HepG2 (cell line): ENCODE results near the gene PLXNA4. TPM values are rescaled to one million over a fixed set of nuclear protein-coding genes. Genes with fewer than 3 reads are reported as not detected.

Source experiments
- ATAC-seq: fragments of 200-7000 bp; cut with Tn5 transposase; 3 replicates; pipeline ENCODE4 v1.9.1; 2020; ENCODE audit warnings: mild to moderate bottlenecking, moderate library complexity
- BruUV-seq: library from RNA; stranded (reverse); fragments of 400-500 nt; replicated peaks from 2 replicates; lab custom pipeline; 2021; lab: Mats Ljungman, UMichigan
- CTCF ChIA-PET: fragments of 300-600 bp; formaldehyde crosslinking; extraction: SDS; loops from one replicate; lab custom pipeline; 2021; ENCODE audit warnings: low total read pairs, inconsistent platforms, low intra/inter-chr PET ratio; lab: Yijun Ruan, JAX
- POLR2A ChIA-PET: fragments of 350-600 bp; sonication (Branson Sonifier 250); formaldehyde crosslinking; loops from one replicate; lab custom pipeline; 2020; ENCODE audit warnings: antibody characterized with exemption, inconsistent platforms; lab: Yijun Ruan, JAX
- DNase-seq: peaks from one replicate; pipeline ENCODE4 v3.0.0-alpha.2; 2015; ENCODE audit warnings: low spot score
- FAIRE-seq: peaks from 3 replicates; lab custom pipeline; 2011; peaks lifted over from hg19 to GRCh38; lab: Jason Lieb, UNC
- H2AFZ ChIP-seq: one replicate; pipeline ENCODE4 v1.6.1; 2011; ENCODE audit warnings: low read length, inconsistent platforms
- H3K27ac ChIP-seq: fragments of 300-600 bp; 3 replicates; pipeline ENCODE4 v1.8.0; 2011; ENCODE audit warnings: mixed run types, mild to moderate bottlenecking, mixed read lengths, low read length, inconsistent platforms; ENCODE audit not compliant: insufficient read depth; ENCODE audit errors: extremely low read length
- H3K27me3 ChIP-seq, 2 experiments: fragments of 200-600 bp in 1 of 2; 2 replicates in 1 of 2; 3 replicates in 1 of 2; pipeline versions ENCODE4 v1.6.0 to v1.8.0; 2011; ENCODE audit warnings: low read length in 2 of 2, mild to moderate bottlenecking in 2 of 2, moderate library complexity in 2 of 2, inconsistent platforms in 1 of 2; ENCODE audit not compliant: insufficient read depth in 2 of 2, control insufficient read depth in 1 of 2
- H3K36me3 ChIP-seq, 2 experiments: fragments of 200-600 bp in 1 of 2; replicated peaks in 1 of 2; 2 replicates in 1 of 2; 3 replicates in 1 of 2; pipeline versions ENCODE4 v1.5.1 to v1.8.0; 2011; ENCODE audit warnings: low read length in 2 of 2, inconsistent platforms in 1 of 2; ENCODE audit not compliant: insufficient read depth in 2 of 2, control insufficient read depth in 1 of 2
- H3K4me1 ChIP-seq: 2 replicates; pipeline ENCODE4 v1.5.1; 2012; ENCODE audit warnings: low read length, inconsistent platforms; ENCODE audit not compliant: insufficient read depth
- H3K4me2 ChIP-seq: 2 replicates; pipeline ENCODE4 v1.6.0; 2011; ENCODE audit warnings: low read depth, low read length, inconsistent platforms
- H3K4me3 ChIP-seq, 3 experiments: fragments of 200-600 bp in 1 of 3; sonication (generic), shearing (Covaris generic) in 1 of 3; replicated peaks in 1 of 3; 2 replicates each; pipeline ENCODE4 v1.5.1; 2011 to 2016; ENCODE audit warnings: low read length in 3 of 3, inconsistent platforms in 2 of 3, low read depth in 2 of 3, mild to moderate bottlenecking in 2 of 3, control low read depth in 1 of 3, mixed read lengths in 1 of 3; ENCODE audit not compliant: insufficient read depth in 1 of 3
- H3K79me2 ChIP-seq: one replicate; pipeline ENCODE4 v1.6.1; 2011; ENCODE audit warnings: low read length, inconsistent platforms; ENCODE audit not compliant: insufficient read depth
- H3K9ac ChIP-seq: 2 replicates; pipeline ENCODE4 v1.6.0; 2011; ENCODE audit warnings: mild to moderate bottlenecking, low read depth, low read length, inconsistent platforms; ENCODE audit not compliant: insufficient read depth
- H3K9me3 ChIP-seq: 2 replicates; pipeline ENCODE4 v1.5.1; 2012; ENCODE audit warnings: mild to moderate bottlenecking, low read length
- H4K20me1 ChIP-seq: 2 replicates; pipeline ENCODE4 v1.6.0; 2011; ENCODE audit warnings: inconsistent platforms, mild to moderate bottlenecking, low read length, moderate library complexity; ENCODE audit not compliant: insufficient read depth
- CREB1 ChIP-seq, 2 experiments: fragments of 450-650 bp in 1 of 2; IDR thresholded peaks; 2 replicates each; pipeline ENCODE4 v1.6.1; 2016 to 2017; ENCODE audit warnings: control low read depth in 1 of 2, mild to moderate bottlenecking in 1 of 2, missing compliant biosample characterization in 1 of 2, missing genetic modification characterization in 1 of 2
- HES4 ChIP-seq: sonication (generic); formaldehyde crosslinking; IDR thresholded peaks from 2 replicates; pipeline ENCODE4 v1.9.0; 2021; ENCODE audit warnings: mild to moderate bottlenecking, missing genetic modification reagents, borderline replicate concordance
- KAT7 ChIP-seq: IDR thresholded peaks from 2 replicates; pipeline ENCODE4 v1.6.1; 2018; ENCODE audit warnings: borderline replicate concordance, missing compliant biosample characterization
- SAP130 ChIP-seq: IDR thresholded peaks from 2 replicates; pipeline ENCODE4 v1.6.1; 2016; ENCODE audit warnings: low read depth
- SNAPC4 ChIP-seq: sonication (generic); formaldehyde crosslinking; IDR thresholded peaks from 2 replicates; pipeline ENCODE4 v1.4.0; 2020; ENCODE audit warnings: mild to moderate bottlenecking, missing genetic modification reagents
- ZBTB20 ChIP-seq: sonication (generic); formaldehyde crosslinking; IDR thresholded peaks from 2 replicates; pipeline ENCODE4 v1.8.1; 2023; ENCODE audit warnings: missing genetic modification reagents, low read depth, mild to moderate bottlenecking, borderline replicate concordance
- ZNF629 ChIP-seq: sonication (generic); formaldehyde crosslinking; conservative IDR thresholded peaks from 2 replicates; pipeline ENCODE4 v1.5.0; 2020; ENCODE audit warnings: missing genetic modification reagents
- WGBS: methylation state at CpG from one replicate; pipeline ENCODE4 v1.1.6; 2017; ENCODE audit warnings: low lambda C conversion rate; 5-methylcytosine and 5-hydroxymethylcytosine counted together
- in situ Hi-C: cut with HindIII; loops from 2 replicates; pipeline ENCODE4 v1.10.0; 2017; ENCODE audit warnings: low pct_unique_long_range_greater_than_20kb; ENCODE audit not compliant: extremely low pct_ligation_motif_present
- intact Hi-C: fragments of 100-400 bp; cut with micrococcal nuclease; formaldehyde crosslinking; loops from one replicate; pipeline ENCODE4 v1.10.0; 2022; ENCODE audit not compliant: unreplicated experiment
- polyA plus RNA-seq, 8 experiments: library from polyadenylated mRNA; depleted of rRNA in 3 of 8; stranded (reverse) in 7 of 8; unstranded in 1 of 8; fragments of >200 nt; fragmentation: Illumina TruSeq in 4 of 8; extraction: Trizol in 4 of 8; gene quantifications; 2 replicates each; pipeline versions ENCODE4 v1.2.1 to v1.2.3, GENCODE V29; 2011 to 2016; ENCODE audit warnings: low read depth in 4 of 8, missing spikeins in 1 of 8, mixed read lengths in 1 of 8; ENCODE audit not compliant: insufficient read depth in 1 of 8
- total RNA-seq, 5 experiments: library from RNA; depleted of rRNA; stranded (reverse); fragments of >200 nt; fragmentation: Illumina TruSeq; extraction: Trizol; gene quantifications; 2 replicates each; pipeline ENCODE4 v1.2.3, GENCODE V29; 2016; ENCODE audit warnings: low read depth in 1 of 5

Gene PLXNA4
- total and polyA plus RNA-seq, 2 of the 13 experiments (the other 11 are each of a cell fraction or from before 2014, with no cell fraction given), result 0.01 to 0.04 TPM

DNA sequence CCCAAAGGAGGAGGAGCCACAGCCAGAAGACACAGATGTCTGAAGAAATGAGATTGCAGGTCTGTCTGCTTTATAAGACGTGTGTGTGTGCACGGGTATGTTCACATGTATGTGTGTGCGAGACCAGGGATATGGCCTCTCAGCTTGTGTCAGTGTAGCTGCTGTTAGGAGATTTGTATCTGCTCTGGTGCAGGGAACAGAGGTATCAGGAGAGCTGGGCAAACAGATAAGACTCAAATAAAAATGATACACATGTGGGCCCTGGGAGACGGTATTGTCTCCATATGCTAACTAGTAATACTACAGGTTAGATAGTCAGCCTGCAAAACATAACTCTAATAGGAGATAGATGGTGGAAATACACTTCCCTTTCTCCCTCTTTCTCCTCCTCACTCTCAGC lies 161.0 kb downstream of the PLXNA4 start:
- POLR2A ChIA-PET, result no interaction called here
- no peak for DNase-seq
- Histone ChIP-seq H3K36me3 (no peaks in the 10 kb centered on the region), H3K79me2 (no peaks in the 10 kb centered on the region), H2AFZ (no peak overlapping the region), H4K20me1 (no peaks in the 10 kb centered on the region), H3K4me1 (no peaks in the 10 kb centered on the region), H3K9me3 (no peaks in the 10 kb centered on the region), H3K4me3 (no peak overlapping the region), H3K9ac (no peak overlapping the region), H3K27me3 (peaks cover 0 to 17% of the 10 kb centered on the region in 2 experiments; a peak in 2 of 5 replicates), H3K27ac (no peak overlapping the region), H3K4me2 (no peak overlapping the region)
- in situ Hi-C loops (no loop called here), intact Hi-C loops (no loop called here)
- no peak for FAIRE-seq
- no peak for ATAC-seq
- no TSS peak for BruUV-seq
- CTCF ChIA-PET, result no interaction called here
- TF ChIP-seq ZNF629 (CRISPR knock-in tag), result no peak
- TF ChIP-seq SNAPC4 (CRISPR knock-in tag), result no peak
- TF ChIP-seq SAP130 (CRISPR knock-in tag), result no peak
- TF ChIP-seq HES4 (CRISPR knock-in tag), result no peak
- TF ChIP-seq KAT7 (CRISPR knock-in tag), result no peak
- TF ChIP-seq CREB1 (IDR thresholded peaks at IDR 0.05), result no peak
- no peak for TF ChIP-seq CREB1 (CRISPR knock-in tag; IDR thresholded peaks at IDR 0.05)
- TF ChIP-seq ZBTB20 (CRISPR knock-in tag), result no peak
- 4% methylated on average over 4 of the region's 4 CpGs for WGBS
